22Rv1 (cell line): ENCODE measurements around the gene TIAM2.

ENCODE experiments used
- H3K27ac ChIP-seq: fragments of 450-650 bp; 2 replicates; pipeline ENCODE4 v1.5.1; 2017
- CTCF ChIP-seq: fragments of 450-650 bp; IDR thresholded peaks from 2 replicates; pipeline ENCODE4 v1.5.1; 2017; ENCODE audit warnings: mild to moderate bottlenecking
- ZFX ChIP-seq: fragments of 450-650 bp; IDR thresholded peaks from 2 replicates; pipeline ENCODE4 v1.6.1; 2017; ENCODE audit warnings: antibody characterized with exemption, borderline replicate concordance

The TIAM2 gene

DNA sequence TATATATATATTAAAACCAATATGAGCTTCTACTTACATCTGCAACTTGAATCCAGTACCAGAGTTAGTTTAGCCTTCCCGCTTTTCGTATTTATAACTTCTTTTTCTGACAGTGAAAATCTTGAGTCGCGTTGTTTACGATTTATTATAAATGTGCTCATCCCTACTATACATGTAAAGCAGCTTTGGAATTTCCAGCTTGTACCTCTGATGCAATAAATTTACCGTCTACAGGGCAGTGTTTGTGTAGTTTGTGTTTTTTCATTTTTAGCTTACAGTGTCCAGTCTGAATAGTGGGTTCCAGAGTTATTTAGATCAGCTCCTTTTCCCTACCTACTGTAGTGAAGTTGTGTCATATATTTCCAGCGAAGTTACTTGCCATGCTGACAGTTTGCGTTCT, 66.3 kb downstream of the TIAM2 start:
- H3K27ac ChIP-seq = no peak overlapping the region
- TF ChIP-seq ZFX (no peak), CTCF (no peak)

- no peak overlapping the region for H3K27ac ChIP-seq
- TF ChIP-seq CTCF = no peak
- TF ChIP-seq ZFX = no peak
Measured at GRCh38 chr6:155062866-155063341, 67.8 kb downstream of the TIAM2 start.

DNA sequence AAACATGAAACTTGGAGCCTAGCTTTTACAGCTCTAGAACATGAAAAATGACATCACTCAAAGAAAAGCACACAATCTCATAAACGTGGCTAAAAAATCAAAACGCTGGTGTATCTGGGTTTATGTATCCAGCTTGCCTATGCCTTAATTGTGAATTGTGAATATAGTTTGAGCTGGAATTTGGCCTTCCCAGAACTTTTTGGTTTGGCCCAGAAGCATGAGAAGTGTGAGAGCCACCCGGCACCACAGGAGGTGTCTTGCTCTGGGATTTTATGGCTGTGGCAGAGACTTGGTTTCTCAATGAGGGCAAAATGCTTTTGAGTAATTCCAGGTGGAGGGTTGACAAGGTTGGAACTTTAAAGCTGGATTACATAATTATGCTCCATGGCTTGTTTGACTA, 69.2 kb downstream of the TIAM2 start:
- TF ChIP-seq CTCF (no peak), ZFX (no peak)
- H3K27ac ChIP-seq = no peak overlapping the region

DNA sequence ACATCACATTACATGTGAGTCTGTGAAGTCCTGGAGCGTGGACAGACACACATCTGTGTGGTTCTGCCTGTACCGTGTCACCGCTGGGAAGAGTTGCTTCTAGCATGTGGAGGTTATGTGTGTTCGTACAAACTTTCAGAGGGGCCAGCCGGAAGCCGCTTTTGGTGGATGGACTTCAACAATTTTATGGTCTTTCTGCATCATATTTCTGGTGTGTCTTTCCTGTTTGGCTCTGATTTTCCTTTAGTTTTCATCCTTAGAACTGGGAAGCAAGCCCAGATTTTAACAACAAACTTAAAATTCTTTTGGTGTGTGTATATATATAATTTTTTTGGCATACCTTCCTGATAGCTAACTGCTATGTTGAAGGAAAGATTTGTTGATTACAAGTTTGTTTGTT, 71.2 kb downstream of the TIAM2 start:
- no peak for TF ChIP-seq CTCF
- TF ChIP-seq ZFX = no peak
- no peak overlapping the region for H3K27ac ChIP-seq

DNA sequence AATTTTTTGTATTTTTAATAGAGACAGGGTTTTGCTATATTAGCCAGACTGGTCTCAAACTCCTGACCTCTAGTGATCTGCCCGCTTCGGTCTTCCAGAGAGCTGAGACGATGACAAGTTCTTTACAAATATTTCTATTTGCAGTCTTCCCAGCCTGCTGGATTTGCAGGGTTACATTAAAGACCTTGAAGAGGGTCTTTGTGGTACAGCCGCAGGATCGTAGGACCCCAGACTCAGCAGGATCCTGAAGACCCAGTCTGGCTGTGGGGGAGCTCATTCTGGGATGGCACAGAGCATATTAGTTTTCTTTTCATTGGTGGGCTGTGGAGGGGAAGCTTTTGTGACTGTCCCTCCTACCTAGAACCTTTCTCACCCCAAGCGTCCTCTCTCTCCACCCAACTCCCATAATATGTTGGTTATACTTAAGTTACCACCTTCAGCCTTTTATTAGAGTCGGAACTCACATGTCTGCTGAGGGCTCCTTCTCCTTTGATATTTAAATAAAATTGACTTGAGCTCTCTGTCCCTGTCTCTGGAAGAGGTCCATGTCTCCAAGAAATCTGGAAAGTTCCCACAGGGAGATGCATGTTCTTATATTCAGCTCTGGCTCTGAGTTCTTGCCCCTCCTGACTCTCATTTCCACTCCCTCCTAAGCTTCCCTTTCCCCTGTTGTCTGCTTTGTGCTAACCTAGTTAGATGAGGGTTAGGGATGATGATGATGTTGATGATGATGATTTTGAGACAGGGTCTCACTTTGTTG, 72.0 kb downstream of the TIAM2 start:
- no peak overlapping the region for H3K27ac ChIP-seq

GRCh38 chr6:155067956-155068615, 73.0 kb downstream of the TIAM2 start:
- no peak overlapping the region for H3K27ac ChIP-seq
- TF ChIP-seq CTCF (no peak), ZFX (no peak)

More for the DNA sequence above, 72.0 kb downstream of the TIAM2 start:
- TF ChIP-seq ZFX (no peak), CTCF (no peak)

GRCh38 chr6:155069543-155069942, 74.4 kb downstream of the TIAM2 start:
- no peak overlapping the region for H3K27ac ChIP-seq
- no peak for TF ChIP-seq ZFX
- TF ChIP-seq CTCF = no peak
